ENCODE measurements around the gene FIP1L1. TPM values are rescaled to one million over a fixed set of nuclear protein-coding genes. Genes with fewer than 3 reads are reported as not detected.

The FIP1L1 gene
- total and polyA plus RNA-seq, 10 of the 15 experiments (the other 5 are each of a cell fraction or from before 2014, with no cell fraction given): 28.1 to 110 (median 59.4) TPM

GRCh38 chr4:53432528-53433424 is 55.3 kb downstream of the FIP1L1 start (continued):
- TF ChIP-seq FOS (IDR thresholded peaks at IDR 0.05; ENCODE audit: borderline replicate concordance, extremely low read depth, insufficient read length) (no peak), RUNX3 (IDR thresholded peaks at IDR 0.05; ENCODE audit: low read length) (peak; percentile 72), NRF1 (conservative IDR thresholded peaks at IDR 0.05; ENCODE audit: low read depth, low read length) (no peak), STAT3 (IDR thresholded peaks at IDR 0.05; ENCODE audit: low read depth, low read length) (no peak), SMARCA5 (IDR thresholded peaks at IDR 0.05) (no peak), NFIC (IDR thresholded peaks at IDR 0.05; ENCODE audit: low read depth, low read length) (peak; percentile 92), CREB1 (IDR thresholded peaks at IDR 0.05; ENCODE audit: low read depth) (peak; percentile 17; the same call in 1 of the 2 replicates), RELA (IDR thresholded peaks at IDR 0.05; ENCODE audit: borderline replicate concordance, partially characterized antibody) (no peak), USF2 (IDR thresholded peaks at IDR 0.05; ENCODE audit: borderline replicate concordance, low read depth, low read length) (no peak), RFX5 (IDR thresholded peaks at IDR 0.05; ENCODE audit: low read depth, low read length) (no peak), GABPA (IDR thresholded peaks at IDR 0.05; ENCODE audit: low read depth) (peak; percentile 41; the same call in 1 of the 2 replicates), LARP7 (IDR thresholded peaks at IDR 0.05) (no peak), KAT2A (conservative IDR thresholded peaks at IDR 0.05; ENCODE audit: control insufficient read depth, low read depth, low read length) (no peak), BHLHE40 (IDR thresholded peaks at IDR 0.05; ENCODE audit: borderline replicate concordance in 1 of 2, low read depth in 2 of 2, low read length in 1 of 2) (no peak), ZNF24 (IDR thresholded peaks at IDR 0.05) (0 out of 2 replicates have a peak, but pooled peaks have one; percentile 12), MTA3 (IDR thresholded peaks at IDR 0.05; ENCODE audit: borderline replicate concordance, low read length) (no peak), ASH2L (IDR thresholded peaks at IDR 0.05; ENCODE audit: borderline replicate concordance, low read depth) (no peak), MTA2 (IDR thresholded peaks at IDR 0.05; ENCODE audit: low read depth) (0 out of 2 replicates have a peak, but pooled peaks have one; percentile 18), CBX3 (IDR thresholded peaks at IDR 0.05; ENCODE audit: borderline replicate concordance, low read depth) (no peak), ATF2 (IDR thresholded peaks at IDR 0.05; ENCODE audit: low read length) (peak; percentile 57), JUNB (IDR thresholded peaks at IDR 0.05) (peak; percentile 96), ZNF207 (IDR thresholded peaks at IDR 0.05; ENCODE audit: borderline replicate concordance) (no peak), SREBF1 (IDR thresholded peaks at IDR 0.05; ENCODE audit: low read length) (no peak), POU2F2 (IDR thresholded peaks at IDR 0.05; ENCODE audit: borderline replicate concordance, low read depth, low read length) (no peak), ZNF274 (IDR thresholded peaks at IDR 0.05; ENCODE audit: insufficient read depth, insufficient read length) (no peak), BCL11A (IDR thresholded peaks at IDR 0.05; ENCODE audit: low read depth, low read length) (peak; percentile 49; the same call in 1 of the 2 replicates)
- TF ChIP-seq, protein P1, sequence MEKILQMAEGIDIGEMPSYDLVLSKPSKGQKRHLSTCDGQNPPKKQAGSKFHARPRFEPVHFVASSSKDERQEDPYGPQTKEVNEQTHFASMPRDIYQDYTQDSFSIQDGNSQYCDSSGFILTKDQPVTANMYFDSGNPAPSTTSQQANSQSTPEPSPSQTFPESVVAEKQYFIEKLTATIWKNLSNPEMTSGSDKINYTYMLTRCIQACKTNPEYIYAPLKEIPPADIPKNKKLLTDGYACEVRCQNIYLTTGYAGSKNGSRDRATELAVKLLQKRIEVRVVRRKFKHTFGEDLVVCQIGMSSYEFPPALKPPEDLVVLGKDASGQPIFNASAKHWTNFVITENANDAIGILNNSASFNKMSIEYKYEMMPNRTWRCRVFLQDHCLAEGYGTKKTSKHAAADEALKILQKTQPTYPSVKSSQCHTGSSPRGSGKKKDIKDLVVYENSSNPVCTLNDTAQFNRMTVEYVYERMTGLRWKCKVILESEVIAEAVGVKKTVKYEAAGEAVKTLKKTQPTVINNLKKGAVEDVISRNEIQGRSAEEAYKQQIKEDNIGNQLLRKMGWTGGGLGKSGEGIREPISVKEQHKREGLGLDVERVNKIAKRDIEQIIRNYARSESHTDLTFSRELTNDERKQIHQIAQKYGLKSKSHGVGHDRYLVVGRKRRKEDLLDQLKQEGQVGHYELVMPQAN (conservative IDR thresholded peaks at IDR 0.05): no peak

All from GM12878 (cell line).